IMR-90 (cell line): ENCODE data around the gene LRP5. TPM values are rescaled to one million over a fixed set of nuclear protein-coding genes. Genes with fewer than 3 reads are reported as not detected.

Source experiments
- ATAC-seq: fragments of 200-7000 bp; cut with Tn5 transposase; 2 replicates; pipeline ENCODE4 v1.9.1; 2020; ENCODE audit warnings: low read depth, mild to moderate bottlenecking, moderate library complexity
- BruUV-seq: library from RNA; stranded (reverse); fragments of 400-500 nt; replicated peaks from 2 replicates; lab custom pipeline; 2021; lab: Mats Ljungman, UMichigan
- CTCF ChIA-PET: fragments of 300-600 bp; formaldehyde crosslinking; extraction: SDS; loops from one replicate; lab custom pipeline; 2021; ENCODE audit warnings: antibody characterized with exemption; lab: Yijun Ruan, JAX
- POLR2A ChIA-PET: fragments of 300-600 bp; sonication (Branson Sonifier 250); formaldehyde crosslinking; loops from one replicate; lab custom pipeline; 2022; ENCODE audit warnings: antibody characterized with exemption; ENCODE audit not compliant: unreplicated experiment; lab: Charles Lee
- DNase-seq: peaks from one replicate; pipeline ENCODE4 v3.0.0; 2013
- H2AFZ ChIP-seq: replicated peaks from 2 replicates; pipeline ENCODE3; 2013; ENCODE audit warnings: low read length, mild to moderate bottlenecking; ENCODE audit not compliant: poor library complexity
- H2AK5ac ChIP-seq: 2 replicates; pipeline ENCODE4 v1.6.1; 2013; ENCODE audit warnings: low read depth, low read length, inconsistent platforms
- H2AK9ac ChIP-seq: replicated peaks from 2 replicates; pipeline ENCODE3; 2013; ENCODE audit warnings: mild to moderate bottlenecking, low read depth, low read length, moderate library complexity; ENCODE audit not compliant: poor library complexity
- H2BK120ac ChIP-seq: 2 replicates; pipeline ENCODE4 v1.6.1; 2013; ENCODE audit warnings: low read depth, low read length, inconsistent platforms
- H2BK15ac ChIP-seq: 3 replicates; pipeline ENCODE4 v1.6.1; 2013; ENCODE audit warnings: low read depth, low read length, inconsistent platforms
- H2BK20ac ChIP-seq: 2 replicates; pipeline ENCODE4 v1.6.1; 2013; ENCODE audit warnings: low read depth, mild to moderate bottlenecking, inconsistent platforms, low read length, moderate library complexity
- H2BK5ac ChIP-seq: 2 replicates; pipeline ENCODE4 v1.6.1; 2013; ENCODE audit warnings: mild to moderate bottlenecking, low read depth, low read length, inconsistent platforms; ENCODE audit not compliant: poor library complexity, severe bottlenecking
- H3K14ac ChIP-seq: replicated peaks from 2 replicates; pipeline ENCODE4 v1.6.1; 2013; ENCODE audit warnings: low read depth, low read length, inconsistent platforms
- H3K18ac ChIP-seq: 2 replicates; pipeline ENCODE4 v1.6.1; 2013; ENCODE audit warnings: low read depth, low read length, control low read depth
- H3K23ac ChIP-seq: 2 replicates; pipeline ENCODE4 v1.6.1; 2013; ENCODE audit warnings: low read depth, low read length, inconsistent platforms
- H3K27ac ChIP-seq: 2 replicates; pipeline ENCODE4 v1.5.1; 2013; ENCODE audit warnings: mild to moderate bottlenecking, control low read depth, low read length; ENCODE audit not compliant: insufficient read depth
- H3K27me3 ChIP-seq: 2 replicates; pipeline ENCODE4 v1.6.1; 2013; ENCODE audit warnings: low read length; ENCODE audit not compliant: control insufficient read depth, insufficient read depth
- H3K36me3 ChIP-seq: 2 replicates; pipeline ENCODE4 v1.6.1; 2013; ENCODE audit warnings: low read length, mixed read lengths; ENCODE audit not compliant: control insufficient read depth, insufficient read depth
- H3K4ac ChIP-seq: 2 replicates; pipeline ENCODE4 v1.6.1; 2013; ENCODE audit warnings: low read depth, low read length, inconsistent platforms
- H3K4me1 ChIP-seq: 2 replicates; pipeline ENCODE4 v1.6.1; 2013; ENCODE audit warnings: low read length, mixed read lengths; ENCODE audit not compliant: control insufficient read depth, insufficient read depth
- H3K4me2 ChIP-seq: 2 replicates; pipeline ENCODE4 v1.6.1; 2013; ENCODE audit warnings: low read depth, mild to moderate bottlenecking, control low read depth, low read length, moderate library complexity
- H3K4me3 ChIP-seq: 2 replicates; pipeline ENCODE4 v1.5.1; 2013; ENCODE audit warnings: low read depth, mild to moderate bottlenecking, control low read depth, low read length, moderate library complexity; ENCODE audit not compliant: insufficient read depth
- H3K56ac ChIP-seq: 2 replicates; pipeline ENCODE4 v1.6.1; 2013; ENCODE audit warnings: low read length, inconsistent platforms; ENCODE audit not compliant: insufficient read depth; ENCODE audit errors: extremely low read depth
- H3K79me1 ChIP-seq, 2 experiments: 2 replicates each; pipeline ENCODE4 v1.6.1; 2013; ENCODE audit warnings: low read length in 2 of 2, inconsistent platforms in 1 of 2, low read depth in 1 of 2
- H3K9ac ChIP-seq: 2 replicates; pipeline ENCODE4 v1.6.1; 2013; ENCODE audit warnings: low read depth, low read length, control low read depth
- H3K9me1 ChIP-seq: 2 replicates; pipeline ENCODE4 v1.6.1; 2013; ENCODE audit warnings: low read length, inconsistent platforms; ENCODE audit not compliant: insufficient read depth
- H3K9me3 ChIP-seq: 2 replicates; pipeline ENCODE4 v1.6.1; 2013; ENCODE audit warnings: low read length; ENCODE audit not compliant: control insufficient read depth, insufficient read depth
- H4K20me1 ChIP-seq: 2 replicates; pipeline ENCODE4 v1.6.1; 2013; ENCODE audit warnings: low read length, inconsistent platforms; ENCODE audit not compliant: insufficient read depth
- H4K5ac ChIP-seq: 2 replicates; pipeline ENCODE4 v1.6.1; 2013; ENCODE audit warnings: mild to moderate bottlenecking, low read depth, low read length, control low read depth
- H4K8ac ChIP-seq, 2 experiments: 2 replicates each; pipeline ENCODE4 v1.6.1; 2013; ENCODE audit warnings: low read depth in 2 of 2, low read length in 2 of 2, control low read depth in 1 of 2, inconsistent platforms in 1 of 2
- H4K91ac ChIP-seq: 2 replicates; pipeline ENCODE4 v1.6.1; 2013; ENCODE audit warnings: low read depth, low read length, inconsistent platforms; ENCODE audit not compliant: insufficient read depth
- BHLHE40 ChIP-seq: fragments of 150-350 bp; IDR thresholded peaks from 2 replicates; pipeline ENCODE4 v1.6.1; 2016; ENCODE audit warnings: mild to moderate bottlenecking, low read depth, low read length
- CEBPB ChIP-seq: IDR thresholded peaks from 2 replicates; pipeline ENCODE4 v1.6.1; 2012; ENCODE audit warnings: low read depth, low read length, improper control_type of control experiment
- CHD1 ChIP-seq: IDR thresholded peaks from 2 replicates; pipeline ENCODE4 v1.6.1; 2012; ENCODE audit warnings: low read depth, low read length, improper control_type of control experiment
- FOS ChIP-seq: fragments of 150-350 bp; IDR thresholded peaks from 2 replicates; pipeline ENCODE4 v1.6.1; 2016; ENCODE audit warnings: low read depth, low read length
- MAFK ChIP-seq: IDR thresholded peaks from 2 replicates; pipeline ENCODE4 v1.6.1; 2012; ENCODE audit warnings: low read depth, low read length, improper control_type of control experiment
- MAZ ChIP-seq: IDR thresholded peaks from 2 replicates; pipeline ENCODE4 v1.6.1; 2012; ENCODE audit warnings: low read depth, mild to moderate bottlenecking, low read length, improper control_type of control experiment, moderate library complexity, borderline replicate concordance
- MXI1 ChIP-seq: IDR thresholded peaks from 2 replicates; pipeline ENCODE4 v1.6.1; 2012; ENCODE audit warnings: low read depth, mild to moderate bottlenecking, low read length, moderate library complexity, borderline replicate concordance
- NFE2L2 ChIP-seq: fragments of 150-350 bp; IDR thresholded peaks from 2 replicates; pipeline ENCODE4 v1.6.1; 2016; ENCODE audit warnings: low read depth, mild to moderate bottlenecking, low read length
- POLR2A ChIP-seq: IDR thresholded peaks from 2 replicates; pipeline ENCODE4 v1.6.1; 2012; ENCODE audit warnings: mild to moderate bottlenecking, low read depth, low read length
- RAD21 ChIP-seq: IDR thresholded peaks from 2 replicates; pipeline ENCODE4 v1.6.1; 2012; ENCODE audit warnings: low read length, improper control_type of control experiment
- RCOR1 ChIP-seq: IDR thresholded peaks from 2 replicates; pipeline ENCODE4 v1.6.1; 2012; ENCODE audit warnings: mild to moderate bottlenecking, low read length, improper control_type of control experiment; ENCODE audit not compliant: insufficient replicate concordance
- RFX5 ChIP-seq: IDR thresholded peaks from 2 replicates; pipeline ENCODE4 v1.8.0; 2012; ENCODE audit warnings: low read depth, mild to moderate bottlenecking, low read length, moderate library complexity
- SMC3 ChIP-seq: fragments of 150-350 bp; IDR thresholded peaks from 2 replicates; pipeline ENCODE4 v1.6.1; 2016; ENCODE audit warnings: low read depth, mild to moderate bottlenecking, antibody characterized with exemption, low read length, moderate library complexity
- WGBS, 2 experiments: methylation state at CpG; one replicate each; pipeline versions ENCODE4 v1.1.5 to v1.1.7; 2013; ENCODE audit warnings: missing lambda C conversion rate in 2 of 2; ENCODE audit not compliant: insufficient read length in 1 of 2; ENCODE audit errors: extremely low coverage in 2 of 2; 5-methylcytosine and 5-hydroxymethylcytosine counted together
- dilution Hi-C: fragments of 300-500 bp; cut with HindIII; formaldehyde crosslinking; loops from one replicate; pipeline ENCODE4 v1.14.3; 2018; ENCODE audit warnings: low sequenced_read_pairs; ENCODE audit not compliant: unreplicated experiment
- in situ Hi-C: fragments of 300-500 bp; cut with MboI; formaldehyde crosslinking; loops from 3 replicates; pipeline ENCODE4 v1.14.3; 2019; ENCODE audit warnings: low sequenced_read_pairs, inconsistent platforms, mixed read lengths
- intact Hi-C: fragments of 100-400 bp; cut with micrococcal nuclease; formaldehyde crosslinking; loops from 2 replicates; pipeline ENCODE4 v1.10.0; 2022
- polyA plus RNA-seq, 3 experiments: library from polyadenylated mRNA; depleted of rRNA; stranded (reverse); fragments of >200 nt; gene quantifications; 2 replicates each; pipeline ENCODE4 v1.2.3, GENCODE V29; 2012; ENCODE audit warnings: low replicate concordance in 1 of 3
- total RNA-seq: library from RNA; depleted of rRNA; stranded (reverse); fragments of >200 nt; gene quantifications from 2 replicates; pipeline ENCODE4 v1.2.3, GENCODE V29; 2012
- TF ChIP-seq, protein P1 (sequence below): fragments of 150-350 bp; IDR thresholded peaks from 2 replicates; pipeline ENCODE4 v1.6.1; 2017; ENCODE audit warnings: mild to moderate bottlenecking, antibody characterized with exemption, low read length, low read depth
- TF ChIP-seq, protein P2 (sequence below): fragments of 150-350 bp; IDR thresholded peaks from 2 replicates; pipeline ENCODE4 v1.6.1; 2016; ENCODE audit warnings: low read depth, mild to moderate bottlenecking, low read length, moderate library complexity, borderline replicate concordance
- TF ChIP-seq, protein P3 (sequence below): conservative IDR thresholded peaks from 2 replicates; pipeline ENCODE4 v1.5.1; 2012; ENCODE audit warnings: mild to moderate bottlenecking, low read depth, low read length, improper control_type of control experiment

LRP5 gene
- total and polyA plus RNA-seq, 2 of the 4 experiments (the other 2 are of a cell fraction) = 10.4 to 15.0 TPM

DNA sequence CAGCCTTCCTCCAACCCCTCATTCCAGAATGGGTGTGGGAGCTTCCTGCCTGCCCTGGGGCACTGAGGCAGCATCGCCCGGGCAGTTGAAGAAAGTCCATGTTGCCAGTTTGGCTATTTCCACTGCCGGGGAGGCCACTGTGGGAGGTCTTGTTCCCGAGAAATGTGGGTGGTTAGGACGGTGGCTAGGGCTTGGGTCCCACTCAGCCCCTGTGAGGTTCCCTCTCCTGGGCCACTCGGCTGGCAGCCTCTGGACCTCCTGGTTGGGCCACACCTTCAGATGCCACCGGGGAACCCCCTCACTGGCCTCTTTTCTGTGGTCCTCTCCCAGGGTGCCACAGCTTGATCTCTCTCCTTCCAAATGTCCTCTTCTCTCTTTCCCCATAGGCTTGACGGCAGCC is 143.1 kb downstream of the LRP5 start:
- H2BK15ac ChIP-seq = no peak overlapping the region
- TF ChIP-seq POLR2A (no peak), MAZ (no peak), RAD21 (no peak), MAFK (no peak), MXI1 (no peak), CEBPB (no peak), BHLHE40 (no peak), CHD1 (no peak), FOS (no peak), SMC3 (no peak), NFE2L2 (no peak), RCOR1 (no peak), RFX5 (no peak)
- TF ChIP-seq, protein P1, sequence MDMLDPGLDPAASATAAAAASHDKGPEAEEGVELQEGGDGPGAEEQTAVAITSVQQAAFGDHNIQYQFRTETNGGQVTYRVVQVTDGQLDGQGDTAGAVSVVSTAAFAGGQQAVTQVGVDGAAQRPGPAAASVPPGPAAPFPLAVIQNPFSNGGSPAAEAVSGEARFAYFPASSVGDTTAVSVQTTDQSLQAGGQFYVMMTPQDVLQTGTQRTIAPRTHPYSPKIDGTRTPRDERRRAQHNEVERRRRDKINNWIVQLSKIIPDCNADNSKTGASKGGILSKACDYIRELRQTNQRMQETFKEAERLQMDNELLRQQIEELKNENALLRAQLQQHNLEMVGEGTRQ = no peak
- TF ChIP-seq, protein P2, sequence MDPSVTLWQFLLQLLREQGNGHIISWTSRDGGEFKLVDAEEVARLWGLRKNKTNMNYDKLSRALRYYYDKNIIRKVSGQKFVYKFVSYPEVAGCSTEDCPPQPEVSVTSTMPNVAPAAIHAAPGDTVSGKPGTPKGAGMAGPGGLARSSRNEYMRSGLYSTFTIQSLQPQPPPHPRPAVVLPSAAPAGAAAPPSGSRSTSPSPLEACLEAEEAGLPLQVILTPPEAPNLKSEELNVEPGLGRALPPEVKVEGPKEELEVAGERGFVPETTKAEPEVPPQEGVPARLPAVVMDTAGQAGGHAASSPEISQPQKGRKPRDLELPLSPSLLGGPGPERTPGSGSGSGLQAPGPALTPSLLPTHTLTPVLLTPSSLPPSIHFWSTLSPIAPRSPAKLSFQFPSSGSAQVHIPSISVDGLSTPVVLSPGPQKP = no peak
- TF ChIP-seq, protein P3, sequence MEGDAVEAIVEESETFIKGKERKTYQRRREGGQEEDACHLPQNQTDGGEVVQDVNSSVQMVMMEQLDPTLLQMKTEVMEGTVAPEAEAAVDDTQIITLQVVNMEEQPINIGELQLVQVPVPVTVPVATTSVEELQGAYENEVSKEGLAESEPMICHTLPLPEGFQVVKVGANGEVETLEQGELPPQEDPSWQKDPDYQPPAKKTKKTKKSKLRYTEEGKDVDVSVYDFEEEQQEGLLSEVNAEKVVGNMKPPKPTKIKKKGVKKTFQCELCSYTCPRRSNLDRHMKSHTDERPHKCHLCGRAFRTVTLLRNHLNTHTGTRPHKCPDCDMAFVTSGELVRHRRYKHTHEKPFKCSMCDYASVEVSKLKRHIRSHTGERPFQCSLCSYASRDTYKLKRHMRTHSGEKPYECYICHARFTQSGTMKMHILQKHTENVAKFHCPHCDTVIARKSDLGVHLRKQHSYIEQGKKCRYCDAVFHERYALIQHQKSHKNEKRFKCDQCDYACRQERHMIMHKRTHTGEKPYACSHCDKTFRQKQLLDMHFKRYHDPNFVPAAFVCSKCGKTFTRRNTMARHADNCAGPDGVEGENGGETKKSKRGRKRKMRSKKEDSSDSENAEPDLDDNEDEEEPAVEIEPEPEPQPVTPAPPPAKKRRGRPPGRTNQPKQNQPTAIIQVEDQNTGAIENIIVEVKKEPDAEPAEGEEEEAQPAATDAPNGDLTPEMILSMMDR = no peak
- no peak overlapping the region for H4K91ac ChIP-seq
- no peak overlapping the region for H4K5ac ChIP-seq
- no peak overlapping the region for H4K8ac ChIP-seq
- dilution Hi-C loops (no loop called here), intact Hi-C loops (no loop called here), in situ Hi-C loops (no loop called here)
- DNase-seq (no peak), ATAC-seq (no peak)
- no peak overlapping the region for H3K9ac ChIP-seq
- H4K20me1 ChIP-seq = no peaks in the 10 kb centered on the region
- H3K9me1 ChIP-seq = no peaks in the 10 kb centered on the region
- peak overlapping the region; percentile 43 for H2AFZ ChIP-seq
- H3K4me3 ChIP-seq = no peak overlapping the region
- no peak overlapping the region for H3K56ac ChIP-seq
- no peak overlapping the region for H3K27ac ChIP-seq
- no CpG with 5 or more reads among the region's 8 CpGs for WGBS, 2 experiments
- peaks cover 3% of the 10 kb centered on the region; the same call in 1 of the 2 replicates for H3K27me3 ChIP-seq
- no peak overlapping the region for H3K4ac ChIP-seq
- H2BK5ac ChIP-seq = no peak overlapping the region
- CTCF ChIA-PET = no interaction called here
- no peak overlapping the region for H3K4me2 ChIP-seq
- H2BK120ac ChIP-seq = no peak overlapping the region
- no peak overlapping the region for H2AK5ac ChIP-seq
- no peaks in the 10 kb centered on the region for H3K9me3 ChIP-seq
- H3K14ac ChIP-seq = no peak overlapping the region
- no peak overlapping the region for H3K18ac ChIP-seq
- H3K36me3 ChIP-seq = no peaks in the 10 kb centered on the region
- no peak overlapping the region for H3K23ac ChIP-seq
- POLR2A ChIA-PET = no interaction called here
- H3K4me1 ChIP-seq = no peaks in the 10 kb centered on the region
- BruUV-seq = no TSS peak
- no peak overlapping the region for H2BK20ac ChIP-seq
- peak overlapping the region; percentile 42 for H2AK9ac ChIP-seq
- H3K79me1 ChIP-seq = no peaks in the 10 kb centered on the region
